ENCODE measurements around the gene APOH. TPM values are rescaled to one million over a fixed set of nuclear protein-coding genes. Genes with fewer than 3 reads are reported as not detected.

The APOH gene
- total RNA-seq, 1 donor from 2014 or later: not detected

DNA sequence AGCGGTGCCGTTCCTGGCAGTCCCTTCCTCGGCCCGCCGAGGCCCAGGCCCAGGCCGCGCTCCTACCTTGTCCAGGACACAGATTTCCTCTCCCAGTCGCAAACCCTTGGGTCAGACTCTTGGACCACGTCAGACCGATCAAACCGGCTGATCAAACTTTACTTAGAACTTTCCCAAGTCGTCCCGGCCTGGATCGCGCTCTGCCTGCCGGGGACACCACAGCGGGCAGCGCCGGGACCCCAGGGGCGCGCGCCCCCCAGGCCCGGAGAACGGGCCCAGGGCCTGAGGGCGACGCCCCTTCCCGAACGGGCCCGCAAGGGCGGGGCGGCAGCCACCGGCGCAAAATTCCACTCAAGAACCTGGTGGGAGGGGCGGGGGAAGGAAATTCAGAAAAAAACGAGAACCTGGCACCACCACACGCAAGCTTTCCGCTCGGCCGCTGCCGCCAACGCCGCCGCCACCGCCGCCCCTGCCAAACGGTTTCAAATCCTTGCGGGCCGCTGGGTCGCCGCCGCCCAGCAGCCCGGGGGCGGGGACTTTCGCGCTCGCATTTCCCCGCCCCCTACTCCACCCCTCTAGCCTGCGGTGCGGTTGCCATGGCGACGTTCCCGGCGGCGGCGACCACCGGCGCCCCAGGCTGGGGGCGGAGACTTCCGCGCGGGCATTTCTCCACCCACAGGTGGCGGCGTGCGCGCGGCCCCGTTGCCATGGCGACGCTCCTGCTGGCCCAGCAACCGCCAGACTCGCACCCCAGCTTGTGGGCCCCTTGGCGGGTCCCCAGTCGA is 37.4 kb downstream of the APOH start, which contains the start of gene CEP112:
Gene CEP112, minus strand, starts transcription at position 541 of the 785 bp plus-strand sequence.
- intact Hi-C loops (cut with micrococcal nuclease): loop anchor here (2.0 to 10.0 kb wide), 7 partner anchors 111 to 1626 kb away; partner anchors contain the start of genes PITPNC1 and PRKCA
- TF ChIP-seq, protein P1, sequence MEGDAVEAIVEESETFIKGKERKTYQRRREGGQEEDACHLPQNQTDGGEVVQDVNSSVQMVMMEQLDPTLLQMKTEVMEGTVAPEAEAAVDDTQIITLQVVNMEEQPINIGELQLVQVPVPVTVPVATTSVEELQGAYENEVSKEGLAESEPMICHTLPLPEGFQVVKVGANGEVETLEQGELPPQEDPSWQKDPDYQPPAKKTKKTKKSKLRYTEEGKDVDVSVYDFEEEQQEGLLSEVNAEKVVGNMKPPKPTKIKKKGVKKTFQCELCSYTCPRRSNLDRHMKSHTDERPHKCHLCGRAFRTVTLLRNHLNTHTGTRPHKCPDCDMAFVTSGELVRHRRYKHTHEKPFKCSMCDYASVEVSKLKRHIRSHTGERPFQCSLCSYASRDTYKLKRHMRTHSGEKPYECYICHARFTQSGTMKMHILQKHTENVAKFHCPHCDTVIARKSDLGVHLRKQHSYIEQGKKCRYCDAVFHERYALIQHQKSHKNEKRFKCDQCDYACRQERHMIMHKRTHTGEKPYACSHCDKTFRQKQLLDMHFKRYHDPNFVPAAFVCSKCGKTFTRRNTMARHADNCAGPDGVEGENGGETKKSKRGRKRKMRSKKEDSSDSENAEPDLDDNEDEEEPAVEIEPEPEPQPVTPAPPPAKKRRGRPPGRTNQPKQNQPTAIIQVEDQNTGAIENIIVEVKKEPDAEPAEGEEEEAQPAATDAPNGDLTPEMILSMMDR (IDR thresholded peaks at IDR 0.05): no peak
- ChIA-PET POLR2A (no interaction called here), CTCF (no interaction called here)
- H3K27me3 Mint-ChIP-seq: peaks cover 4% of the 10 kb centered on the region
- peak within 1 kb of the TSS; percentile 85 for H3K4me3 Mint-ChIP-seq
- H3K4me1 Mint-ChIP-seq: peaks cover 34% of the 10 kb centered on the region
- peak; percentile 76 for ATAC-seq (ENCODE audit: low read depth)
- peak; percentile 82 for DNase-seq
- H3K9me3 Mint-ChIP-seq: no peaks in the 10 kb centered on the region
- peak within 1 kb of the TSS; percentile 80 for H3K27ac Mint-ChIP-seq
- H3K36me3 Mint-ChIP-seq (ENCODE audit: low read depth): no peaks in the 10 kb centered on the region

DNA sequence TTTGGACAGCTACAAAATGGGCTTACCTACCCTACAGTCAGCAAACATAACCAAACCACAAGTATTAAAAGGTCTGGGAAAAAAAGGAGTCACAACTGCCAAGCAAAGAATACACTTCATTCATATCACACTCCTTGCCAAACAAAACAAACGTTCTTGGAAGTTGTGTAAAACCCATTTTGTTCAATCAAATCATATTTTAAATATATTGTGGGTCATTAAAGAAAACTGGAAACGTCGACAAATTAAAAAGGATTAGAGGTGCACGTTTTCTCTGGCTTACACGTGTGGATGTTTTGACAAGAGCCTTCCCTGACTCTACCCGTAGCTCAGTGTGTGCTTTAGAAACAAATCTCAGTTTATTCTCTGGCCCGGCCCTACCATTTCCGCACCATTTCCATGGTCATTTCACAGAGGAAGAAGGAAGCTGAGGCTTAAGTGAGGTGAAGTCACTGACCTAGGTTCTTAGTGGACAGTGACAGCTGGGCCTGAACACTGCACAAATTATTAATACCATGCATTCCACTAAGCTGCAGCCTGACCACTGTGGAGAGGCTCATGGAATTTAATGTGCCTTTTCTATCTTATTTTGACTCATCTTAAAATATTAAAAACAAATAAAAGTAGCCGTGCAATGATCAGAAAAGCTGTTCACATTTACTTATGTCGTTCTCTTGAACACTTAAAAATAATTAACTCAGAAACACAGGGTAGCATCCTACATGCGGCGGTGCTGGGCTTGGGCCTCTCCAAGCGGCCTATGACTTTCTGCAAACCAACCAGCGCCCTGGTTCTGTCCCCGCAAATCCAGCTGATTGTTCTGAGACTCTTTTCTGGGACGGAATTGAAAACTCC is 38.2 kb downstream of the APOH start:
- ATAC-seq (ENCODE audit: low read depth) (no peak), DNase-seq (no peak)
- H3K4me3 Mint-ChIP-seq: peak overlapping the region; percentile 85
- ChIA-PET CTCF (no interaction called here), POLR2A (no interaction called here)
- intact Hi-C loops (cut with micrococcal nuclease): loop anchor here (5.0 to 10.0 kb wide), 4 partner anchors 254 to 1626 kb away; partner anchors contain the start of gene PITPNC1
- peaks cover 4% of the 10 kb centered on the region for H3K27me3 Mint-ChIP-seq
- no peaks in the 10 kb centered on the region for H3K36me3 Mint-ChIP-seq (ENCODE audit: low read depth)
- TF ChIP-seq, protein P1 (IDR thresholded peaks at IDR 0.05): no peak
- no peaks in the 10 kb centered on the region for H3K9me3 Mint-ChIP-seq
- peak overlapping the region; percentile 72 for H3K27ac Mint-ChIP-seq
- H3K4me1 Mint-ChIP-seq: peaks cover 34% of the 10 kb centered on the region

DNA sequence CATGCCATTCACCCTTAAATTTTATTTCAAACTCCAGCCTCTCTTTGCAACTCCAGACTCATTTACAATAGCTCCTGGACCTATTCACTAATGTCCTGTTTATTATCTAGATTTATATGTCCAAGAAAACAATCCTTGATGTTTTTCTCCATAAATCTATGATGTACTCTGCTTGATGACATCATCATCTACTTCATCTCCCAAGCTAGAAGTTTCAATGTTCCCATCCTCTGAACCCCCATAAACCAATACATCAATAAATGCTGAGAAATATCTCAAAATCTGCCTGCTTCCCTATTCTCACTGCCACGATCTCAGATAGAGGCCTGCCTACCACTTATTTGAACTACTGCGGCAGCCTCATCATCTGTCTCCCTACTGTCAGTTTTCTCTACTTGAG is 41.5 kb downstream of the APOH start:
- H3K4me1 Mint-ChIP-seq: peaks cover 17% of the 10 kb centered on the region
- ChIA-PET CTCF (no interaction called here), POLR2A (interaction anchor here (0.6 kb wide), 1 partner anchor 11 kb away, joined by 9 read pairs; no protein-coding TSS in a partner anchor)
- no peaks in the 10 kb centered on the region for H3K36me3 Mint-ChIP-seq (ENCODE audit: low read depth)
- intact Hi-C loops (cut with micrococcal nuclease): no loop called here
- H3K27me3 Mint-ChIP-seq: peaks cover 4% of the 10 kb centered on the region
- ATAC-seq (ENCODE audit: low read depth) (no peak), DNase-seq (no peak)
- H3K27ac Mint-ChIP-seq: no peak overlapping the region
- TF ChIP-seq, protein P1 (IDR thresholded peaks at IDR 0.05): no peak
- H3K4me3 Mint-ChIP-seq: no peak overlapping the region
- H3K9me3 Mint-ChIP-seq: peaks cover 3% of the 10 kb centered on the region

DNA sequence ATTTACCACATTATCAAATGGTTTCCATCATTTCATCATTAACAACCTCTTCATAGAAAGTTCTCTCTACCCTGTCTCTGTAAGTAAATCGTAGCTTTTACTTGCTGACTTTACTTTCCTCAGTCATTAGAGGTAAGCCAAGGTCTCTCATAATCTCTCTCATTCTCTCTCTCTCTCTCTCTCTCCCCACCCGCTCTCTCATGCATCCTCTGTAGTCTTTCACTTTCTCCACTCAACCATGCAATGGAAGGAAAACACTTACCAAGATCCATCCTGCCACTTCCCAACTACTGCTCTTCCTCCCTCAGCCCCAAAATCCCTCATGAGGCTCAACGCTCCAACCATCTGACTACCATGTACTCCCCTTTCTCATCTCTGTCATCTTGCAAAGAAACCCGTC is 43.4 kb downstream of the APOH start:
- CTCF ChIA-PET: no interaction called here
- no peak overlapping the region for H3K4me3 Mint-ChIP-seq

More for the DNA sequence above, 43.4 kb downstream of the APOH start:
- intact Hi-C loops (cut with micrococcal nuclease): no loop called here
- peaks cover 3% of the 10 kb centered on the region for H3K4me1 Mint-ChIP-seq
- peaks cover 2% of the 10 kb centered on the region for H3K36me3 Mint-ChIP-seq (ENCODE audit: low read depth)
- H3K27ac Mint-ChIP-seq: no peak overlapping the region
- peaks cover 4% of the 10 kb centered on the region for H3K27me3 Mint-ChIP-seq
- peaks cover 3% of the 10 kb centered on the region for H3K9me3 Mint-ChIP-seq
- DNase-seq (no peak), ATAC-seq (ENCODE audit: low read depth) (no peak)
- POLR2A ChIA-PET: no interaction called here
- TF ChIP-seq, protein P1 (IDR thresholded peaks at IDR 0.05): no peak

Measured in activated B cell treated with CpG ODN at 0.5 μM for 24 hours (primary cell).